ENCODE results near the gene MAPKAPK3.

The MAPKAPK3 gene

DNA sequence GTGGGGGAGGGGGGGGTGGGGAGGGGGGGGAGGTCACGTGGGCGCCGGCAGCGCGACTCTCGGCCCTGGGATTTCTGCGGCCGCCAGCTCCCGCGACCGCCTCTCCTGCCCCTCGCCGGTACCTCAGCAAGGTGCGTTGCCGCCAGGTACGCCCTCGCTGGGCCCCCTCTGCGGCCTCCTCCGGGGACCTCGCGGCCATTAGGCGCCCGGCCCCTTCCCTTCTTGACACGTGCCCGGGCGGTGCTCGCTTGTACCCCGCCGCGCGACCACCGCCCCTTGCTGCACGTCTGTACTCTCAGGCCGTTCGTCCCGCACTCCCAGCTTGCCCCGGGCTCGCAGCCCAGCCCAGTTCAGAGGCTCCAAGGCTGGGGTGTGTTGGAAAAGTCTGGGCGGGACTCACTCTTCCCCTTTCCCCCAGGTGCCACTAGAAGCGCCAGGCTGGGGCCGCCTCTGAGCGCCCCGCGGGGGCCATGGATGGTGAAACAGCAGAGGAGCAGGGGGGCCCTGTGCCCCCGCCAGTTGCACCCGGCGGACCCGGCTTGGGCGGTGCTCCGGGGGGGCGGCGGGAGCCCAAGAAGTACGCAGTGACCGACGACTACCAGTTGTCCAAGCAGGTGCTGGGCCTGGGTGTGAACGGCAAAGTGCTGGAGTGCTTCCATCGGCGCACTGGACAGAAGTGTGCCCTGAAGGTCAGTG, at the start of gene MAPKAPK3:
Gene MAPKAPK3, plus strand, starts transcription at position 56 of the 696 bp plus-strand sequence. Its CDS starts 415 bp downstream, at position 471.
- peak; percentile 31 for DNase-seq

DNA sequence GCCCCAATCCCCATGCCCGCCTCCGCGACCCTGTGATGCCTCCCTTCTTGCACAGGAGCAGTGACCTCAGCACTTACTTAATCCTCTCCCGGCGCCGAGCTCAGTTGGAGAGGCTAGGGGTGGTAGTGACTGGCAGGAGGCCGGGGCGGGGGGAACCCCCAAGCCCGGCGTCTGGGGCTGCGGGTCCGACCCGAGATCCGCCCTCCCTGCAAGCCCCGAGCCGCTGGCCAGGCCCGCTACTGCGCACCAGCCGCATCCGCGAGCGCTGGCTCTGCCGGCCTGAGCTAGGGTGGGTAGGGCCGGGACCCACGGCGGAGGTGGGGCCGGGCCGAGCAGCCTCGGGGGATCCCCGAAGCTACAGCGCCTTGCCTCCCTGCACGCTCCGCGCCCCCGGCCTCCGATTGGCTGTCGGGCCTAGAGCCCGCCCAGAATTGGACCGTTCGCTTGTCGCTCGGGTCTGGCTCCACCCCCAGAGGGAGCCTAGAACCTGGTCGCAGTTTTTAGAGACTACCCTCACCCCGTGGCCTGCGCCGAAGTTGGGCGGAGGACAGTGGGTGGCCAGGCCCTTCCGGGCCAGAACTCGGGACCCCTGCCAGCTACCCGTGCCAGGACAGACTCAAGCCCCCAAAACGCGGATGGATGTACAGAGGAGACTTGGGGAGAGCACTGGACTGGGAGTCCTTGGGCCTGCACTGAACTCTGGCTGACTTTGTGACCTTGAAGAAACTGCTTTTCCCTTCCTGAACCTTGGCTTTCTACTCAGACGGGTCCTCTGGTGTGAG, 49.4 kb upstream of the MAPKAPK3 start, which contains the start of gene C3orf18:
Gene C3orf18, minus strand, starts transcription at position 362 of the 782 bp plus-strand sequence. CDS start 2,048 bp downstream, outside the sequence.
- DNase-seq: peak; percentile 77

DNA sequence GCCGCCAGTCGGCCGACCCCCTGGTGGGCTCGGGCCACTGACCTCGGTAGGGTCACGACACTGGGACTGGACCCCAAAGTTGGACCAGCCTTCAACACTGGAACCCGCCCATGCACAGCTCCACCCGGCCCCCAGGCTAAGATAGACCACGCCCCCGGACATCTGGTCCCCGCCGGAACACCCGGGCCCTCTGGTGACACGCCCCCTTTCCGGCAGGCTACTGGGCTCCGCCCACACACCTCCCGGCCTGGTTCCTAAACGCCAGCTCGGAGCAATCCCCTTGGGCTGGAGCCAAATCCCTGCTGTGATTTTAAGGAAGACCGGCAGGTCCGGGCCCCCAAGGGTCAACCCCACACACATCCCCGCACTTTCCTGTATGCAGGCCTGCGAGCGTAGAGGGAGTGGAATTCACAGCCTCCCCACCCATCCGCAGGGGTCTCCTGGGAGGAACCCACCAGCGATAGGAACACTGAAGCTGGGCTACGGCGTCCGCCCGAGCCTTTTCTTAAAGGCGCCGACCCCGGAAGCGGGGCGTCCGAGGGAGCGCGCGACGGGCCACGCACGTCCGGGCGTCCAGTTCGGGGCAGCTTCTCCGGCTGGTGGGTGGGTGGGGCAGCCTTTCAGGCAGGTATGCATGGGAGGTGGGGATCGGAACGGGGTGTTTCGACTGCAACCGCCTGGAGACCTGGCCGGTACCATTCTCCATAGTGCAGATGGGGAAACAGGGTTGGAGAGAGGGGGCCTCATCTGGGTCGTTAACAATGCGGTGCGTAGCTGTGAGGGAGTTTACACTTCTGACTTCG, 47.8 kb upstream of the MAPKAPK3 start, which contains the start of gene HEMK1:
Gene HEMK1, plus strand, starts transcription at position 576 of the 803 bp plus-strand sequence. CDS start 1,583 bp downstream, outside the sequence.
- peak; percentile 91 for DNase-seq

DNA sequence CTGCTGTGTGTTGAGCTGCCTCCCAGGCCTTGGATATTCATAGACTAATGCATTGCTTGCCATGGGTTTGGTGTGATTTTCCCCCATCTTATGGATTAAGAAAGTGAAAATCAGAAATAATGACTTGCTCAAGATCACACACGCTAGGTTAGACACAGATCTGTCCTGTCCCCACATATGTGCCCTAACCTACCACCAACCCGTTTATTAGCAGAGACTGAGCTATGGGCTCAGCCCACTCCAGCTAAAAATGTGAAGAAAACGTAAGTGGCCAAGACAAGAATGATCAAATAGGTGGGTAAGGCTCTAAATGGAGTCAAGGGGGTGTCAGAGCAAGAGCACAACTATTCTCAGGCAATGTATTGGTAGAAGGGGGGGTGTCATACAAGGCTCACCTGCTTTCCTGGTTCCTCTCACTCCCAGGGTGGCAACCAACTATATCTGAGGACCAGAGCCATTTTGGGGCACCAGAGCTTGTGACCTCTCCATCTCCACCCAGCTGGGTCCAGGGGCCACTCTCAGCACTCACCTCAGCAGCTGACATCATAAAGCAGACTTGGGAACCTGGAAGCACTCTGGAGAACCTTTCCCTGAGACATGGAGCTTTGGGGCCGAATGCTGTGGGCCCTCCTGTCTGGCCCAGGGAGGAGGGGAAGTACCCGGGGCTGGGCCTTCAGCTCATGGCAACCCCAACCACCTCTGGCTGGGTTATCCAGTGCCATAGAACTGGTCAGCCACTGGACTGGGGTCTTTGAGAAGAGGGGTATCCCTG, 46.3 kb upstream of the MAPKAPK3 start:
- no peak for DNase-seq

DNA sequence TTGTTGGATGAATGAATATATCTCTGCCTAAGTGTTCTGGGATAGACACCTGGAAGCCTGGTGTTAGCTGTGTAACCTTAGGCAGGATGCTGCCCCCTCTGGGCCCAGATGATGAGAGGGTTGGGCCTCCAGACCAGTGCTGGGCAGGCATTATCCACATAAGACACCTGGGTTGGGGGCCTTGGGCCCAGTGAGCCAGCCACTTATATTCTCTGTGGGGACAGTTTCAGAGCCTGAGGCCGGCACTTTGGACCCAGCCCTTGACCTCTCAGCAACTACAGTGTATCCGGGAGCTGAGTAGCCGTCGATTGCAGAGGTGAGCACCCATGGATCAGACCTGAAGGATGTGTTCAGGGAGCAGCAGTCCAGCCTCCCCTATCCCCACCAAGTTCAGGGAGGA, 45.5 kb upstream of the MAPKAPK3 start:
- DNase-seq: no peak

DNA sequence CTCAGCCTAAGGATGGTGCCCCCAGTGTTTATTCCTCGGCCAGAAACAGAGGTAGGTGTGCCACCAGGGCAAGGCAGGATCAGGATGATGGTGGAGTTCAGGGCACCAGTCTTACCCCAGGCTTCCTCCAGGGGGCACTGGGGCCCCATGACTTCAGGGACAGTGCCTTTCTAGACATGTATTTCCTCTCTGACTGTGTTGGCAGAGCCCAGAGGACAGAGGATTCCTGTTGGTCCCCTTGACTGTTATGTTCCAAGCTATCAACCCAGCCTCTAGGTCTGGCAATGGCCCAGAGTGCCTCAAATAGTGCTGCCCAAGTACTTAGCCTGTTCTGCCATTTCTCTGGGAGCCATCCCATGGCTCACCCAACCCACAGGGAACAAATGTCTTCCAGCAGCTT, 44.8 kb upstream of the MAPKAPK3 start:
- peak; percentile 7 for DNase-seq

DNA sequence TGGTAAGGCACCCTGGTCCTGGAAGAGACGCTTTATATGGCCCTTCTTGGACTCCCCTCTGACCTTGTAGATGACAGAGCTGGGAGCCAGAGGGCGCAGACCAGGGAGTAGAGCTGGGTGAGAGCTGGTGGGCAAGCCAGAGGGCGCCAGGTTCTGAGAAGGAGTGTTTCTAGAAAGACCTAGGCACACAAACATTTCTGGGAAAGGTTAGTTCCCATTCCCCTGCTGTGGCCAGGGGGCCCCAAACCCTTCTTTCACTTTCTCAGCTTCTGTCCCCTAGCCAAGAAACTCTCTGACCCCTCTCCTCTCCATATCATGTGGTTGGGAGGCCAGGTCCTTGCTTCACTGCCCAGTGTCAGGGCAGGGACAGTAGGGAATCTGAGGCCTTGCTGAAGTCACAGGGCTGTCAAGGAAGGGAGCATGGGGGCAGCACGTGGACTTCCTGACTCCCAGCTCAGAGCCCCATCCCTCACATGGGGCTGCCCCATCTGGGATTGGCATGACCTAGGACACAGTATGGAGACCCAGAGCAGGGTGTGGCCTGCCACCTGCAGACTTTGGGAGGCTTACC, 44.1 kb upstream of the MAPKAPK3 start:
- no peak for DNase-seq

DNA sequence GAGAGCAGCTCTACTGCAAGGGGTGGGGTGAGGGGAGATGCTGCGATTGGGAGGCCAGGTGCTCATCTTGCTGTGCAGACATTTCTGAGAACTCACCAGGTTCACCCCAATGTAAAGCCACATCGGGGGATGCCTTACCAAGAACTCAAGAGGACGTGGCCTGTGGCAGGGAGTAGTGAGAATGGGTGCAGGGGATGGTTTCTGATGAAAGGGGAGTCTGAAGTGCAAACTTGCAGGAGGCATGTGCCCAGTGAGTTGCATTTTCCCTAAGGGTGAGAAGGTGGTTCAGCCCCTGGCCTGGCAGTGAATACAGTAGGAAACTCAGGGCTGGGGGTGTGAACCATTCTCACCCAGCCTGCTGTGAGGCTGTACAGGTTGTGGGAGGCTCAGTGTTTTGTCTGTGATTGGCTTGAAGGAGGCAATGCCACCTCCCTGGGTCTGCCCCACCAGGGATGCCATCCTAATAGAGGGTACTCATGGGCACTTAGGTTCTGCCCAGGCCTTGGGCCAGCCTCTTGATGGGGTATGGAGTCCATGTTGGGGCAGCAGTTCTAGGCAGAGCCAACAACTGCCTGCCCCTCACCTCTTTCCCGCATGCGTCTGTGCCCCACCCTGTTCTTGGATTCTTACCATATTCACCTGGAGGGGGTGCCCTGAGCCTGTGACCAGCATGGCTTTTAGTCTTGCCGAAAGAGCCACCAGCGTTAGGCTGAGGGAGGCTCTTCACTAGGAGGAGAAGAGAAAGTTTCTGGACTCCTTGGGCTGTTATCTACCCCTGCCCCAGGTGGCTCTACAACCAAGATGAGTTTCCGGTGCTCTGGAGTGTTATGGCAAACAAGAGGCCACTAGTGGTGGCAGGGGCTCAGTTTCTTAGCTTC, 43.1 kb upstream of the MAPKAPK3 start:
- no peak for DNase-seq

DNA sequence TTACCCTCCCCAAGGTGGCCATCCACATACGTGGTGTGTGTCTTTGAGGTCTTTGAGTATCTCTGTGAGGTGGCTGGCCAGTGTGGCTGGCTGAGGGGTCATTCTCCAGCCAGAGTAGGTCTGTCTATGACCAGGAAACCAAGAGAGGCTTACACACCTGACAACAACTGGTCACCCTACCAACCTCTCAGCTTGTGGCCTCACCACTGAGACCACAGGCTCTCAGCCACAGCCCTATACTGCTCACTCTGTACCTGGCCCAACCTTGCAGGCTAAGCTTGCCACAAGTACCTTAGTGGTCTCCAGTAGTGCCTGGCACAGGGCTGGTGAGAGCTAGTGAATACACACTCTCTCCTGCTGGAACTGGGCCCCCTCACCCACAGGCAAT, 42.5 kb upstream of the MAPKAPK3 start:
- DNase-seq: no peak

DNA sequence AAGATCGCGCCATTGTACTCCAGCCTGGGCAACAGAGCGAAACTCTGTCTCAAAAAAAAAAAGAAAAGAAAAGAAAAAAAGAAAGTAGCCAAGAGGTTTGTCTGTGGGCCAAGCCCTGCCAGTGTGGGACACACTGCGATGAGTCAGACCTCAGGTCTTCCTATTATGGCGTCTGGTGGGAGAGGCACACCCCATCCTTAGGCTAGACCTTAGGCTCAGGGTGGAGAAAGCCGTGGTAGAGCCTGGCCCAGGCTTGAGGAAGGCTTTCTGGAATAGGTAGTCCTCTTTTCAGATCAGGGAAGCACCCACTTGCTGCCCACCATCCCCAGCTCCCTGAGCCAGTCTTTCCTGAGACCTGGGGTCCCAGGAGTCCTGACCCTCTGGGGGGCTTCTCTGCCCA, 41.6 kb upstream of the MAPKAPK3 start:
- no peak for DNase-seq

DNA sequence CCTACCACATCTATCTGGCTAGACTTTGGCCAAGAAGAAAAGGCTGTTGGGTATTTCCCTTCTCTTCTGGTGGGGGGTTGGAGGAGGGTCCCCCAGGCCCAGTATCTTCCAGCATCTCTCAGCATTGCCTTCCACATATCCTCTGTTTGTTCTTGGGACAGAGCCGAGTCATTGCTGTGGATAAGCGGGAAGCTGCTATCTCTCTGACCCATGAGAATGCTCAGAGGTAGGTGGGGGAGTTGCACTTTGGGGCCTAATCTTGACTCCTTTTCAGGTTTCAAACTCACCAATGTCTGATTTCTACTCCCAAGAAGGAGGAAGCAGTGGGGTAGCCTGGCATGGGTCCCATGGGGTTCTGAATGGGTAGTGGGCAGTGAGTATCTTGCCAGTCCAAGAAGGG, 39.6 kb upstream of the MAPKAPK3 start:
- DNase-seq: no peak

DNA sequence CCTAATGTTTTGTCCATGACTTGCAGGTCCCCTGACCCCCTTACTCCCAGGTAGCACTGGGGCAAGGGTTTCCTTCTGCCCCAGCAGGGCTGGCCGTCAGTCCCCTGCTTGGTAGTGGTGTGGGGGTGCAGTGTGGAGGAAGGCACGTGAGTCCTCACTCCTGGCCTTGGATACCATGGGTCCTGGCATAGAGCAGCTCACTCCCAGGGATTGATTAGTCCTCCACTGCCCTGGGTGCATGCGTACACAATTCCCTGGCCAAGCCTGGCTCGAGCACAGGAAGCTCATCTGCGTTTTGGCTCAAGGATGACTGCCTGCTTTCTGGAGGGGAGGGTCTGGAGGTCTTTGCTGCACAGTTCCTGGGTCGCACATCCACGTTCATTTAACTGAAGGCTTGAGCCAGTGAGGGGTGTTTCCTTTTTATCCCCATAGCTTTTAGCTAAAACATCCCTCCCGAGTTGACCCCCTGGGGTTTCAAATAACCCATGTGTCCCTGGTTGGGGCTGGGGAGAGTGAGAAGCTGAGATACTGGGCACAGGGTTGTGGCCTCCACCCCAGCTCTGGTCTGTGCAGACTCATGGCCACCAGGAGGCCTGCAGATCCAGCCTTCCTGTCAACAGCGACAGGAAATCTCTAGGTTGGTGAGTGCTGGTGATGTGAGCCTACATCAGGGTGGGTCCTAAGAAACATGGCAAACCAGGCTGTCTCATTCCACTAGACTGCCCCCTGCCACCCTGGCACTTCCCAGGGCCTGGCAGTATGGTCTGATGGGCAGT, 36.1 kb upstream of the MAPKAPK3 start:
- DNase-seq: no peak

DNA sequence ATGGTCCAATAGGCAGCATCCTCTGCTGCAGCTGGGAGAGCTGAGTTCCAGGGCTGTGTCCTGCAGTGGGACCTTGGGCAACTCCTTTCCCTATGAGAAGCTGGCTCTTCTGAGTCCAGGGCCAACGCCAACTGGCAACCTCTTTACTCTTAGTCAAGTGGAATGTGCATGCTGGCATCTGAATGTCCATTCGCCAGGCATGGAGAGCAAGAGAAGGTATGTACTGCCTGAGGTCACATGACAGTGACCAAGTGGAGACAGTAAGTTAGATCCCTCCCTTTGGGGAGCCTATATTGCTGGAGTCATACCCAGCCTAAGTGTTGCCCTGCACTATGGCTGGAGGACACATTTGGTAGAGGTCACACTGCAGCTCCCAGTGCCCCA, 35.5 kb upstream of the MAPKAPK3 start:
- DNase-seq: no peak

DNA sequence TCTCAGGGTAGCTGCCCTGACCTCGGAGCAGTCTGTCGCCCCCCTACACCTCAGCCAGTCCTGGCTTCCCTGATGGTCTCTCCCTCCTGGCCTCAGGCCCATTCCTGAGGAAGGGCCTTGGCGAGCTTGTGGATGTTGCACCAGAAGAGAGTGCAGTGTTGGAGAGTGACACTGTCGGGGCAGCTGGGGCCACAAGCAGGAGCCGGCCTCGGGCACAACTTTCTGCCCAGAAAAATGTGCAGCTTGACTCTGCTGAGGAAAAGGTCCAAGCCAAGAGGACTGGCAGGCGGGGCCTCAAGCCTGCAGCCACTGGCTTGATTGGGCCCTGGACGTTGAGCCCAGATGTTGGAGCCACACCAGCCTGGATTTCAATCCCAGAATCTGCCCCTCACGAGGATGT, 34.9 kb upstream of the MAPKAPK3 start:
- no peak for DNase-seq

DNA sequence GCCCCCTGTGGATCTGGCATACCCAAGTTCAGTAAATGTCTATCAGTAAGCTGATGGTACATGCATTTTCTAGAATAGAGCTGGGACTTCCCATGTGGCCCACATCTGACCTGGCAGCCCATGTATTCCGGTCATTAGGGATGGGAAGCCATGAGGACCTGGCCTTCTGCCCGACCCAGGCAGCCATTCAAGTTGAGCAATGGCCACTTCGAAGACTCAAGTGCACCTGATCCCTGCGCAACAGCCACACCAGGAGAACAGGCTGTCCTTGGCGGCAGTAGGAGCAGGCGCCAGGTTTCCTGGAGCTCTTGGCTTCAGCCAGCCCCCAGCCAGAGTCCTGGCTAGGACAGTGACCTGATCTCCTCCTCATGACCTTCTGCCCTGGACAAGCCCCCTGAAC, 33.1 kb upstream of the MAPKAPK3 start:
- DNase-seq: no peak

DNA sequence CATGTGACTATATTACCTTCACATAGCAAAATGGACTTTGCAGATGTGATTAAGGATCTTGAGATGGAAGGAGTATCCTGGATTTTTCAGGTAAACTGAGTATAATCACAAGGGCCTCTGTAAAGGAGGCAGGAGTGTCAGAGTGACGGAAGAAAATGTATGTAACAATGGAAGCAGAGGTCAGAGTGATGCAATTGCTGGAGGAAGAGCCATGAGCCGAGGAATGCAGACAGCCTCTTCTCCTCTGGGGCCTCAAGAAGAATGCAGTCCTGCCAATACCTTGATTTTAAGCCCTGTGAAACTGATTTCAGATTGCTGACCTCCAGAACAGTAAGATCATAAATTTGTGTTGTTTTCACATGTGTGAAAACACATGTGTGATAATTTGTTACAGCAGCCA, 32.6 kb upstream of the MAPKAPK3 start:
- DNase-seq: no peak

DNA sequence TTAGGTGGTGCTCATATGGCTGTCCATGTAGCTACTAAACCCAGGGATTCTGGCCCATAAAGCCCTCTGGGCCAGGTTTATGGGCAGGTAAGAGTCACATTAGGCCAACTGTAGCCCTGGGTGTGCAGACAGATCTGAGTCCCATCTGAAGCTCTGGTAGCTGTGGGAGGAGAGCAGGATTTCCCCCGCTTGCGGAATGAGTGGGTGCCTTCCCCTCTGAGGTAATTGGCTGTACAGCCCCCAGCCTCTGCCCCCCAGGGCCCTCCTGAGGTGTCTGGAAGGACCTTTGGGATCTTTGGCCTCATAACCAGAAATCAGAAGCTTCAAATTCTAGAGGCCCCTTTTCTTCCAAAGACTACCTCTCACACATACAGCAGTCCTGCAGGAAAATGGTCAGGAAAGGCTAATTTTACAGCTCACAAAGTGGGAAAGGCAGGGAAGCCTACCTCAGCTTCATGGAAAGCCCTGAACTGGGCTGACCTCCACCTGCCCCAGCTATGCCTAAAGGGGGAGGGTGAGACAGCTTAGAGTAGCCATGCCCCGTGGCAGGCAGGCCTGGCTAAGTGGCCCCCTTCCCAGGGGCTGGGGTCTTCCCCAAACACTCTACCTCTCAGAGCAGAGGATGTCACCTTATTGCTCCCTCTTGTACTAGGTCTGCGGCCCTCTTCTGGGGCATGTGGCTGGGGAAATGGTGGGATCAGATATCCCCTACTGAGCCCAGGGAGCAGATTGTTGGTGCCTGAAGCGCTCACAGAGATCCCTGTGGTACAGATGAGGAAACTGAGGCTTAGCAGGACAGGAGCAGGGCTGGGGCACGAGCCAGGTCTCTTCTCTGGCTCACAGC, 30.8 kb upstream of the MAPKAPK3 start:
- no peak for DNase-seq

DNA sequence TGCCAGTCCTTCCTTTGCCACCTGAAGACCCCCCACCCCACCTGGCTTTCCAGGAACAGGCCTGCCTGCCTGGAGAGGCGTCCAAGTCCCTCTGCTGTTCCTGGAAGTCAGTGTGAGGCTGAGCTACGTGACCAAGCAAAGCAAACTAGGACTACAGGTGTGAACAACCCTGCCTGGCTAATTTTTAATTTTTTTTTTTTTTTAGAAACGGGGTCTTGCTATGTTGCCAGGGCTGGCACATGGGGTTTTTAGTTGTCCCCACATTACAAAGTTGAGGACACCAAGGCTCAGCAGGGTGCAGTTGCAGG, 30.2 kb upstream of the MAPKAPK3 start:
- no peak for DNase-seq

DNA sequence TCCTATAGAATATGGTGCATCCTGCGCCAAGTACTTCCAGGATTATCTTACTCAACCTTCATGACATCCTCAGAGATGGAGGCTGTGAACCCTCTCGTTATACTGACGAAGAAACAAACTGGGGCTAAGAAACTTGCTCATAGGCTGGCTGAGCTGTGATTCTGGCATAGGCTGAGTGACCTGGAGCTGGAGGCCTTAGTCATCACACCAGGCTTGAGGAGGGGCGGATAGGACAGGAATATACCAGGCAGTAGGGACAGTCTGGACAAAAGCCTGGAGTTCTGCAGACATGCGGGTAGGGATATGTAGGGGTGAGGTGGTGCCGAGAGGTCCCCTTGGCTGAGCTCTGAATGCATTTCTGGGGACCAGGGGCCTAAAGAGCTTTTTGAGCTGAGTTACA, 29.6 kb upstream of the MAPKAPK3 start:
- no peak for DNase-seq

All from NCI-H146 (cell line).